H9 (cell line): Measurements from ENCODE around the gene ZFAND3. TPM values are rescaled to one million over a fixed set of nuclear protein-coding genes. Genes with fewer than 3 reads are reported as not detected.

ENCODE experiments used
- DNase-seq: peaks from one replicate; pipeline ENCODE4 v3.0.0-alpha.2; 2017
- H2AFZ ChIP-seq: one replicate; pipeline ENCODE4 v1.6.1; 2013; ENCODE audit warnings: mild to moderate bottlenecking, low read length, control low read depth, moderate library complexity
- H2AK5ac ChIP-seq: 2 replicates; pipeline ENCODE4 v1.6.1; 2013; ENCODE audit warnings: low read length, control low read depth, mixed read lengths; ENCODE audit not compliant: insufficient read length
- H2BK120ac ChIP-seq: one replicate; pipeline ENCODE4 v1.6.1; 2013; ENCODE audit warnings: low read depth, mild to moderate bottlenecking, low read length, control low read depth, inconsistent platforms; ENCODE audit not compliant: poor library complexity, severe bottlenecking
- H2BK12ac ChIP-seq: 2 replicates; pipeline ENCODE4 v1.6.1; 2013; ENCODE audit warnings: low read length, control low read depth, mixed read lengths, low read depth; ENCODE audit not compliant: insufficient read length
- H2BK15ac ChIP-seq: 2 replicates; pipeline ENCODE4 v1.6.1; 2013; ENCODE audit warnings: low read depth, low read length, control low read depth
- H2BK20ac ChIP-seq: one replicate; pipeline ENCODE4 v1.6.1; 2013; ENCODE audit warnings: low read depth, mild to moderate bottlenecking, low read length, control low read depth, inconsistent platforms; ENCODE audit not compliant: poor library complexity, severe bottlenecking
- H2BK5ac ChIP-seq: 2 replicates; pipeline ENCODE4 v1.6.1; 2013; ENCODE audit warnings: low read length, control low read depth, mixed read lengths; ENCODE audit not compliant: insufficient read length
- H3K14ac ChIP-seq: 2 replicates; pipeline ENCODE4 v1.6.1; 2013; ENCODE audit warnings: low read length, control low read depth; ENCODE audit not compliant: insufficient read depth
- H3K18ac ChIP-seq: 2 replicates; pipeline ENCODE4 v1.6.1; 2013; ENCODE audit warnings: low read depth, mild to moderate bottlenecking, mixed read lengths, low read length, control low read depth; ENCODE audit not compliant: insufficient read length
- H3K23ac ChIP-seq: 2 replicates; pipeline ENCODE4 v1.6.1; 2013; ENCODE audit warnings: low read length, control low read depth, mixed read lengths, low read depth; ENCODE audit not compliant: insufficient read length
- H3K23me2 ChIP-seq: 2 replicates; pipeline ENCODE4 v1.6.1; 2013; ENCODE audit warnings: low read depth, mild to moderate bottlenecking, mixed read lengths, low read length, control low read depth; ENCODE audit not compliant: insufficient read length, poor library complexity, severe bottlenecking
- H3K27ac ChIP-seq: 2 replicates; pipeline ENCODE4 v1.5.1; 2013; ENCODE audit warnings: low read length, control low read depth, mixed read lengths, low read depth; ENCODE audit not compliant: insufficient read length
- H3K27me3 ChIP-seq: 2 replicates; pipeline ENCODE4 v1.6.1; 2013; ENCODE audit warnings: low read length, control low read depth, inconsistent platforms; ENCODE audit not compliant: insufficient read depth
- H3K4ac ChIP-seq: 2 replicates; pipeline ENCODE4 v1.6.1; 2013; ENCODE audit warnings: low read depth, mild to moderate bottlenecking, control low read depth, inconsistent platforms, low read length, moderate library complexity
- H3K4me1 ChIP-seq: 2 replicates; pipeline ENCODE4 v1.6.1; 2013; ENCODE audit warnings: low read length, control low read depth, inconsistent platforms; ENCODE audit not compliant: insufficient read depth
- H3K4me2 ChIP-seq: 2 replicates; pipeline ENCODE4 v1.6.1; 2013; ENCODE audit warnings: low read length, control low read depth, mixed read lengths; ENCODE audit not compliant: insufficient read length, insufficient read depth
- H3K56ac ChIP-seq: 2 replicates; pipeline ENCODE4 v1.6.1; 2013; ENCODE audit warnings: low read depth, mild to moderate bottlenecking, mixed read lengths, low read length, control low read depth; ENCODE audit not compliant: insufficient read length
- H3K79me1 ChIP-seq: 2 replicates; pipeline ENCODE4 v1.6.1; 2013; ENCODE audit warnings: low read depth, mild to moderate bottlenecking, moderate library complexity, low read length, control low read depth, inconsistent platforms; ENCODE audit not compliant: insufficient read depth, poor library complexity, severe bottlenecking
- H3K79me2 ChIP-seq: 2 replicates; pipeline ENCODE4 v1.6.1; 2013; ENCODE audit warnings: low read length, control low read depth, inconsistent platforms; ENCODE audit not compliant: insufficient read depth
- H3K9ac ChIP-seq: 2 replicates; pipeline ENCODE4 v1.6.1; 2013; ENCODE audit warnings: low read length, control low read depth, mixed read lengths; ENCODE audit not compliant: insufficient read length; ENCODE audit errors: extremely low read depth
- H3K9me3 ChIP-seq: one replicate; pipeline ENCODE4 v1.6.1; 2013; ENCODE audit warnings: low read depth, low read length, inconsistent platforms; ENCODE audit not compliant: control insufficient read depth
- H3T11ph ChIP-seq: one replicate; pipeline ENCODE4 v1.6.1; 2013; ENCODE audit warnings: mild to moderate bottlenecking, low read length, control low read depth, inconsistent platforms
- H4K20me1 ChIP-seq: one replicate; pipeline ENCODE4 v1.6.1; 2013; ENCODE audit not compliant: control insufficient read depth, insufficient read length, insufficient read depth
- H4K5ac ChIP-seq: 2 replicates; pipeline ENCODE4 v1.6.1; 2013; ENCODE audit warnings: low read depth, mild to moderate bottlenecking, mixed read lengths, low read length, control low read depth; ENCODE audit not compliant: insufficient read length
- H4K8ac ChIP-seq: replicated peaks from 2 replicates; pipeline ENCODE4 v1.6.1; 2013; ENCODE audit warnings: low read length, control low read depth, mixed read lengths, low read depth; ENCODE audit not compliant: insufficient read length
- H4K91ac ChIP-seq: 2 replicates; pipeline ENCODE4 v1.6.1; 2013; ENCODE audit warnings: low read depth, mild to moderate bottlenecking, moderate library complexity, mixed read lengths, low read length, control low read depth; ENCODE audit not compliant: insufficient read length
- H3K27ac Mint-ChIP-seq, 3 experiments: 2 replicates in 2 of 3; 3 replicates in 1 of 3; pipeline ENCODE4 v1.8.0; 2020 to 2021; ENCODE audit warnings: mixed read lengths in 3 of 3, mild to moderate bottlenecking in 1 of 3, moderate library complexity in 1 of 3
- H3K27me3 Mint-ChIP-seq: 2 replicates; pipeline ENCODE4 v1.8.0; 2021; ENCODE audit warnings: low read depth, mild to moderate bottlenecking, moderate library complexity, mixed read lengths
- H3K36me3 Mint-ChIP-seq, 3 experiments: 2 replicates in 2 of 3; 3 replicates in 1 of 3; pipeline ENCODE4 v1.8.0; 2020 to 2021; ENCODE audit warnings: low read depth in 3 of 3, mixed read lengths in 3 of 3; ENCODE audit not compliant: insufficient read depth in 1 of 3
- H3K4me1 Mint-ChIP-seq, 2 experiments: 2 replicates each; pipeline ENCODE4 v1.8.0; 2020; ENCODE audit warnings: mixed read lengths in 2 of 2
- H3K4me3 Mint-ChIP-seq, 2 experiments: 2 replicates in 1 of 2; 3 replicates in 1 of 2; pipeline ENCODE4 v1.8.0; 2020 to 2021; ENCODE audit warnings: mild to moderate bottlenecking in 2 of 2, mixed read lengths in 2 of 2, moderate library complexity in 1 of 2
- H3K9me3 Mint-ChIP-seq, 2 experiments: 2 replicates in 1 of 2; 3 replicates in 1 of 2; pipeline ENCODE4 v1.8.0; 2020; ENCODE audit warnings: mild to moderate bottlenecking in 2 of 2, mixed read lengths in 2 of 2, moderate library complexity in 1 of 2
- CTCF ChIP-seq: fragments of 200-600 bp; sonication (generic); conservative IDR thresholded peaks from 3 replicates; pipeline ENCODE4 v1.8.0; 2021; ENCODE audit warnings: antibody characterized with exemption, mild to moderate bottlenecking
- WGBS: extraction: QIAGEN DNeasy Blood & Tissue Kit; methylation state at CpG from one replicate; pipeline ENCODE4 v1.1.7; 2013; ENCODE audit warnings: missing lambda C conversion rate, low lambda C conversion rate, mixed read lengths; ENCODE audit not compliant: insufficient read length; ENCODE audit errors: extremely low coverage; 5-methylcytosine and 5-hydroxymethylcytosine counted together
- total RNA-seq: library from RNA; stranded (reverse); gene quantifications from 2 replicates; pipeline ENCODE4 v1.2.1, GENCODE V29; 2021

Gene ZFAND3
- total RNA-seq, 1 experiment from 2014 or later, result 57.7 TPM

- no peak for DNase-seq
- Histone ChIP-seq H2AK5ac (no peak overlapping the region), H2AFZ (no peak overlapping the region), H3K79me1 (peaks cover 2% of the 10 kb centered on the region), H3K27ac (no peak overlapping the region), H3K4ac (no peak overlapping the region), H4K5ac (no peak overlapping the region), H4K20me1 (no peaks in the 10 kb centered on the region), H3K9ac (no peak overlapping the region), H3T11ph (no peak overlapping the region), H3K27me3 (no peaks in the 10 kb centered on the region), H3K18ac (no peak overlapping the region), H2BK15ac (no peak overlapping the region), H2BK12ac (no peak overlapping the region), H2BK5ac (no peak overlapping the region), H4K91ac (no peak overlapping the region), H2BK120ac (no peak overlapping the region), H4K8ac (no peak overlapping the region), H3K4me1 (no peaks in the 10 kb centered on the region; the same call in 1 of the 2 replicates), H3K9me3 (no peaks in the 10 kb centered on the region), H2BK20ac (no peak overlapping the region), H3K23me2 (peaks cover 3% of the 10 kb centered on the region), H3K56ac (no peak overlapping the region), H3K4me2 (no peak overlapping the region), H3K23ac (no peak overlapping the region), H3K14ac (no peak overlapping the region), H3K79me2 (peaks cover 33% of the 10 kb centered on the region)
- Mint-ChIP-seq H3K9me3 (no peaks in the 10 kb centered on the region), H3K27me3 (peaks cover 1% of the 10 kb centered on the region), H3K36me3 (peaks cover 0 to 2% (median 0%) of the 10 kb centered on the region in 3 experiments; a peak in 1 of 7 replicates), H3K4me3 (peak overlapping the region; percentile 92 to 94; a peak in 4 of 5 replicates), H3K27ac (no peak overlapping the region), H3K4me1 (peaks cover 40 to 45% of the 10 kb centered on the region in 2 experiments)
- WGBS, result no CpG with 5 or more reads among the region's 7 CpGs
- no peak for TF ChIP-seq CTCF
Observed at GRCh38 chr6:37821446-37821845, 1.9 kb downstream of the ZFAND3 start.
